ENCODE results near the gene CD101.

CD101 gene, protein sequence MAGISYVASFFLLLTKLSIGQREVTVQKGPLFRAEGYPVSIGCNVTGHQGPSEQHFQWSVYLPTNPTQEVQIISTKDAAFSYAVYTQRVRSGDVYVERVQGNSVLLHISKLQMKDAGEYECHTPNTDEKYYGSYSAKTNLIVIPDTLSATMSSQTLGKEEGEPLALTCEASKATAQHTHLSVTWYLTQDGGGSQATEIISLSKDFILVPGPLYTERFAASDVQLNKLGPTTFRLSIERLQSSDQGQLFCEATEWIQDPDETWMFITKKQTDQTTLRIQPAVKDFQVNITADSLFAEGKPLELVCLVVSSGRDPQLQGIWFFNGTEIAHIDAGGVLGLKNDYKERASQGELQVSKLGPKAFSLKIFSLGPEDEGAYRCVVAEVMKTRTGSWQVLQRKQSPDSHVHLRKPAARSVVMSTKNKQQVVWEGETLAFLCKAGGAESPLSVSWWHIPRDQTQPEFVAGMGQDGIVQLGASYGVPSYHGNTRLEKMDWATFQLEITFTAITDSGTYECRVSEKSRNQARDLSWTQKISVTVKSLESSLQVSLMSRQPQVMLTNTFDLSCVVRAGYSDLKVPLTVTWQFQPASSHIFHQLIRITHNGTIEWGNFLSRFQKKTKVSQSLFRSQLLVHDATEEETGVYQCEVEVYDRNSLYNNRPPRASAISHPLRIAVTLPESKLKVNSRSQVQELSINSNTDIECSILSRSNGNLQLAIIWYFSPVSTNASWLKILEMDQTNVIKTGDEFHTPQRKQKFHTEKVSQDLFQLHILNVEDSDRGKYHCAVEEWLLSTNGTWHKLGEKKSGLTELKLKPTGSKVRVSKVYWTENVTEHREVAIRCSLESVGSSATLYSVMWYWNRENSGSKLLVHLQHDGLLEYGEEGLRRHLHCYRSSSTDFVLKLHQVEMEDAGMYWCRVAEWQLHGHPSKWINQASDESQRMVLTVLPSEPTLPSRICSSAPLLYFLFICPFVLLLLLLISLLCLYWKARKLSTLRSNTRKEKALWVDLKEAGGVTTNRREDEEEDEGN

DNA sequence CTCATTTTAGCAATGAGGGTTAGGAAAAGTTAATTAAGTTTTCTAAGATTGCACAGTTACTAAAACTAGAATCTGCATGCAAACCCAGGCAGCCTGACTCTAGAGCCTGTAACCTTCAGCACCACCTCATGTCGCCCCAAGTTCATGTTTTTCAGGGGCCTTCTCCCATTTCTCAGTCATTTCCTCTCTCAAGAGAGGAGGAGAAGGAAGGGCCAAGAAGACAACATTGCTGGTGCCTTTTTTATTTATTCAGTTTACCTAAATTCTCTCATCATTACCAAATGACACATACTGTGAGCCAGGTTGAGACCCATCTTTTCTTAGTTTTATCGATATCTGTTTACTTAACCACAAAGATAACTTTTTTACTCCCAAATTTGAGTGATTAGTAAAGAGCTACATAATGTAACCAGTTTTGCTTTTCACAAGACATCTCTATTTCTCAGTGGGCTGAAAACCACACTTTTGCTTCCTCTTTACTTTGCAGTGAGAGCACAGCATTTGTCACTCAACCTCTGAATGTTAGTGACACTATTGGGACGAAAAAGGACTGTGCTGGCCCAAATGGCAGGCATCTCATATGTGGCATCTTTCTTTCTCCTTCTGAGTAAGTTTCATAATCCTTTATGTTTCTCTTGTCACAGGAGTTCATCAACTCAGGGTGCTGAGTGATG is at the start of gene CD101:
CD101 (plus strand) TSS at position 507 of the 674 bp plus-strand sequence; CDS start at position 565, 58 bp downstream.
- Mint-ChIP-seq H3K9me3 (no peaks in the 10 kb centered on the region), H3K4me1 (ENCODE audit: low read depth) (peaks cover 66% of the 10 kb centered on the region), H3K36me3 (ENCODE audit: low read depth) (no peaks in the 10 kb centered on the region), H3K27ac (peak within 1 kb of the TSS; percentile 87), H3K4me3 (peak within 1 kb of the TSS; percentile 35), H3K27me3 (no peaks in the 10 kb centered on the region)

DNA sequence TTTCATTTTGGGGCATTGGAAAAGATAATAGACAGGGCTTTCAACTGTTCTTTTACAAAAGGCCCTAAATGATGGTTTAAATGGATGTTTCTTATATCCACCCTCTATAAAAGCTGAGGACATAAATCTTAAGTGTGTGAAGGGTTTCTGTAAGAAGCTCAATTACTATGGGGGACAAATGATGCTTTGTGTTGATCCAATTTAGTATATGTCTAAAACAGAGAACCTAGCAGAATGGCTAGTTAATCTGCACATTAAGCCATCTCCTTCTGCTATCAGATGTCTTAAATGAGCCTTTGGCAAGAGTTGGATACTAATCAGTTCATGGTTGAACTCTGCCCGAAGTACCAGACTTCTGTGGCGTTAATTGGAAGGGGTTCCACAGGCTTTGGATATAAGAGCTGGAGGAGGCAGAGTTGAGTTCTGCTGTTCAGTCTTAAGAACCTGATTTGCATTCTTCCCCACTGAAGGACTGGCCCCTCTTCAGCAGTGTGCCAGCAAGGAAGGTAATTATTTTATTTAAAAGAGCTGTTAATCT is 48.8 kb upstream of the CD101 start:
- no peak overlapping the region for H3K4me3 Mint-ChIP-seq
- H3K9me3 Mint-ChIP-seq, result no peaks in the 10 kb centered on the region
- peaks cover 4% of the 10 kb centered on the region for H3K36me3 Mint-ChIP-seq (ENCODE audit: low read depth)
- H3K27ac Mint-ChIP-seq, result no peak overlapping the region
- H3K4me1 Mint-ChIP-seq (ENCODE audit: low read depth), result no peaks in the 10 kb centered on the region
- H3K27me3 Mint-ChIP-seq, result no peaks in the 10 kb centered on the region

DNA sequence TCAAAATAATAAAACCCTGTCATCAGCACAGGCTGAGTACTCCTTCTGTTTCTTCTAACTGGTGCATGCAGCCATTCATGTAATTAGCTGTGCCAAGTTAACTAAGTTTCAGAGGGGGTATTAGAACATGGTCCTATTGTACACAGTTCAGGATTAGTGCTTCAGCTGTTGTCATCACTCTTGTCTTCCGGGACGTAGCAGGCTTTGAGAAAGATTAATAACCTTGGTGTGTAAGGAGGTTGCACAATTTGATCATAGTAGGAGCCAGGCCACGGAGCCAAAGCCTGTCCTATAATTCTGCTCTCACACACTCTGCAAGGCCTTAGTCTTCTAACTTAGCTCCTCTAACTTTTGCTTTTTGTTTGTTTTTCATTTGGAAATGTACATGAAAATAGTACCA is 47.1 kb upstream of the CD101 start:
- H3K27ac Mint-ChIP-seq, result no peak overlapping the region

DNA sequence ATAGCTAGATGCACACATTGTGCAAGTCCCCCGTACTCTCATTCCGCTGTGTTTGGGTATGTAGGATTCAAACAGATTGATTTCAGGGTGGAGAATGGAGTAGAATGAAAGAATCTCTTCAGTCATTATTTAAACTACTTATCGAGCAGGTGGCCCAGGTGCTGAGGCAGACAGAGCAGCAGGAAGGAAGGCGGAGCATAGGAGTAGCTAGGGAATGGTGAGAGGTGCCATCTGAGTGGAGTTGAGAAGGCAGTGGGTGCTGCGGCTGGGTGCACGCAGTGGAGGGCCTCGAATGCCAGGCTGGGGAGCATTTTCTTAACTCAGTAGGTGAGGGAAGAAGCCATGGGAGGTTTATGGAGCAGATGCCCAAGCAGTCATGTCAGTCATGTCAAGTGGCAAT is 45.2 kb upstream of the CD101 start:
- Mint-ChIP-seq H3K36me3 (ENCODE audit: low read depth) (peaks cover 4% of the 10 kb centered on the region), H3K4me3 (no peak overlapping the region), H3K4me1 (ENCODE audit: low read depth) (no peaks in the 10 kb centered on the region), H3K9me3 (no peaks in the 10 kb centered on the region), H3K27me3 (no peaks in the 10 kb centered on the region), H3K27ac (no peak overlapping the region)

More for the DNA sequence above, 47.1 kb upstream of the CD101 start:
- no peaks in the 10 kb centered on the region for H3K9me3 Mint-ChIP-seq
- H3K4me3 Mint-ChIP-seq, result no peak overlapping the region
- no peaks in the 10 kb centered on the region for H3K27me3 Mint-ChIP-seq
- H3K4me1 Mint-ChIP-seq (ENCODE audit: low read depth), result no peaks in the 10 kb centered on the region
- H3K36me3 Mint-ChIP-seq (ENCODE audit: low read depth), result peaks cover 4% of the 10 kb centered on the region

DNA sequence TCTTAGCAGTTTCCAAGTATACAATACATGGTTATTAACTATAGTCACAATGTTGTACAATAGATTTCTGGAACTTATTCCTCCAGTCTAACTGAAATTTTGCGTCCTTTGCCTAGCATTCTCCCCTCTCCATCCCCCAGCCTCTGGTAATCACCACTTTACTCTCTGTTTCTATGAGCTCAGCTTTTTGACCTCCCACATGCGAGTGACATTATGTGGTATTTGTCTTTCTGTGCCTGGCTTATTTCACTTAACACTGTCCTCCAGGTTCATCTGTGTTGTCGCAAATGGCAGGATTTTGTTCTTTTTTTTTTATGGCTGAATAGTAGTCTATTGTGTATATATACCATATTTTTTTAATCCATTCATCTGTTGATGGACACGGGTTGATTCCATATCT is 43.9 kb upstream of the CD101 start:
- H3K27me3 Mint-ChIP-seq, result no peaks in the 10 kb centered on the region

DNA sequence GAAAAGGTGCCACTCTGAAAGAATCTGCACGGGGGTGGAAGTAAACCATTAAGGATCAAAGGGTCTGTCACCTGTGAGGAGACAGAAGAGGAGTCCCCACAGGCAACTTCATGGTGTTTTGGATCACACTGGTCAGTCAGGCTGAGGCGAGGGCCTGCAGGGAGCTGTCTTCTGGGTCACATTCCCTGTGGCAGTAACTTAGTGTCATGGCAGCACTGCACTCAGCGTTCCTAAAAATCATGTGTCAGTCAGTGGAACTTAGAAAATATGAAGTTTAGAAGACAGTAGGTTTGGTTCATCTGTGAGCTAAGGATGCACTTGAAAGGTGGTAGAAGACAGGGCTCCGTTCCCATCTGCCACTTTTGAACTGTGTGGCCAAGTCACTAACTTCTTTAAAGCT is 43.5 kb upstream of the CD101 start:
- Mint-ChIP-seq H3K4me1 (ENCODE audit: low read depth) (no peaks in the 10 kb centered on the region), H3K27me3 (no peaks in the 10 kb centered on the region), H3K4me3 (no peak overlapping the region), H3K9me3 (no peaks in the 10 kb centered on the region), H3K36me3 (ENCODE audit: low read depth) (peaks cover 4% of the 10 kb centered on the region), H3K27ac (no peak overlapping the region)

More for the DNA sequence above, 43.9 kb upstream of the CD101 start:
- no peak overlapping the region for H3K4me3 Mint-ChIP-seq
- H3K9me3 Mint-ChIP-seq, result no peaks in the 10 kb centered on the region
- H3K27ac Mint-ChIP-seq, result no peak overlapping the region
- peaks cover 4% of the 10 kb centered on the region for H3K36me3 Mint-ChIP-seq (ENCODE audit: low read depth)
- no peaks in the 10 kb centered on the region for H3K4me1 Mint-ChIP-seq (ENCODE audit: low read depth)

DNA sequence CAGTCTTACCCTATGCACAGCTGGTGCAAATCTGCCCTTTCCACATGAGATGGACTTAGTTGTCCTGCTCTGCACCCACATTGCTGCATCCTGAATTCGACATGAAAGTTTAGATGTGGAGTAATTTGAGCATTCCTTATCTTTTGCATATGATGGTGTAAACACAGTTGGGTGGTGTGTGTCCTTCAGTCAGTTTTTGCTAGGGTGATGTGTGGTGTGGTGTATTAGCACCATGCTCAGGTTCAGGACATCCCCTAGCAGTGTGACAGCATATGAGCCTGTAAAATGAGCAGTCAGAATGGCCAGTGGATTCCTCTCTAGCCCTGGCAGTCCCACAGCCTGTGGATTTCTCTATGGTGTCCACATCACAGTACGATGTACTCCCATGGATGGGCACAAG is 42.6 kb upstream of the CD101 start:
- Mint-ChIP-seq H3K4me1 (ENCODE audit: low read depth) (no peaks in the 10 kb centered on the region), H3K27me3 (no peaks in the 10 kb centered on the region), H3K27ac (no peak overlapping the region)

DNA sequence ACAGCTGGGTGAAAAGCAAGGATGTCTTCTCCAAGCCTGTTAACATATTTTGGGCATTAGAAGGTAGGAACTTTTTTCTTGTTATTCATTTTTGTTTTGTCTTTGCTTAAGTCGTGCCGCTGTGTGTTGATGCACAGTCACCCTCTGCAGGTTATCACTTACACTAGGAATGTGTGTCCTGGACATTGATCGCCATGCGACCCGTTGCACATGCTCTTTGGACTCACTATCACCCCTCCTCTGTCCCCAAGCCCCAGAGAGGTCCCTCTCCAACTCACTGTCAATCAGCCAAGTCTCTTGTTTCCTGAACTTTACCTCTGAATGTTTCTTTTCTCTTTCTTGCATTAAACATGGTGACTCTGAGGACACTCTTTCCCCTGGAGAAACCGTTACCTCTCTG is 40.0 kb upstream of the CD101 start:
- H3K4me1 Mint-ChIP-seq (ENCODE audit: low read depth), result no peaks in the 10 kb centered on the region
- peaks cover 4% of the 10 kb centered on the region for H3K36me3 Mint-ChIP-seq (ENCODE audit: low read depth)
- H3K27me3 Mint-ChIP-seq, result no peaks in the 10 kb centered on the region
- no peaks in the 10 kb centered on the region for H3K9me3 Mint-ChIP-seq
- H3K27ac Mint-ChIP-seq, result no peak overlapping the region
- no peak overlapping the region for H3K4me3 Mint-ChIP-seq

More for the DNA sequence above, 42.6 kb upstream of the CD101 start:
- Mint-ChIP-seq H3K36me3 (ENCODE audit: low read depth) (peaks cover 4% of the 10 kb centered on the region), H3K4me3 (no peak overlapping the region), H3K9me3 (no peaks in the 10 kb centered on the region)

DNA sequence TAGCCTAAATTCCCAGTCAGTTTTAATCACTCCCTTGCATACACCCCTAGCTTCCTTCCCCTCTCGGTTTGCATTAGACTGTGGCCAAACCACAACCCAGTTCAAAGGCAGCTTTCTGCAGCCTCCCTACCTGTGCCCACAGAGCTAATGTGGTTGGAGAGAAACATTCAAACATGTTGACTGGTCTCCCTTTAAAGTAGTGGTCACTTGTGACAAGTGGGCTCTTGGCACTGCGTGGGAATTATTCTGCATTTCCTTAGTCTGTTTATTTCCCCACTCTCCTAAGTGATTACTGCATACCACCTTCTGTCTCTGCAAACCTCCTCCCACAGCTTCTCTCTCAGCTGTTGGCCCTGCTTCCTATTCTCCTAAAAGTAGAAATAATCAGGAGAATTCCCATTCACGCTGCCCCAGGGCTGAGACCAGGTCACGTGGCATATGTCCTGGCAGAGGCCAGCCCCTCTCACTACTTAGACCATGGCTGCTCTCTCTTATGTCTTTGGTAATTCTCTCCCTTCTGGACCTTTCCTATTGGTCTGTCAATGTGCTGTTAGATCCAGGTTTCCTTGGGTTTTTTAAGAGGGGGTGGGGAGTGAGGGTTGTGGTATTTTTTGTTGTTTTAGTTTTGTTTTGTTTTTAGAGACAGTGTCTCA is 38.4 kb upstream of the CD101 start:
- Mint-ChIP-seq H3K27me3 (no peaks in the 10 kb centered on the region), H3K27ac (no peak overlapping the region), H3K4me3 (no peak overlapping the region), H3K4me1 (ENCODE audit: low read depth) (no peaks in the 10 kb centered on the region), H3K9me3 (no peaks in the 10 kb centered on the region), H3K36me3 (ENCODE audit: low read depth) (peaks cover 9% of the 10 kb centered on the region)

DNA sequence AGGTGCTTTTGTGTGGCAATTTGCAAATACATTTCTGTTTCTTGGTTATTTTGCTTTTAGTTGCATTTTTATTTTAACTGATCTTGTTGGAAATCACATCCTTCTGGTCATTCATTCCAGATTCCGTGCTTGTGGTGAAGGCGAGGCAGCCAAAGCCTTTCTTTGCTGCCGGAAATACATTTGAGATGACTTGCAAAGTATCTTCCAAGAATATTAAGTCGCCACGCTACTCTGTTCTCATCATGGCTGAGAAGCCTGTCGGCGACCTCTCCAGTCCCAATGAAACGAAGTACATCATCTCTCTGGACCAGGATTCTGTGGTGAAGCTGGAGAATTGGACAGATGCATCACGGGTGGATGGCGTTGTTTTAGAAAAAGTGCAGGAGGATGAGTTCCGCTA is 34.8 kb upstream of the CD101 start:
- Mint-ChIP-seq H3K9me3 (no peaks in the 10 kb centered on the region), H3K36me3 (ENCODE audit: low read depth) (peaks cover 6% of the 10 kb centered on the region), H3K4me3 (no peak overlapping the region), H3K4me1 (ENCODE audit: low read depth) (no peaks in the 10 kb centered on the region), H3K27me3 (no peaks in the 10 kb centered on the region), H3K27ac (no peak overlapping the region)

DNA sequence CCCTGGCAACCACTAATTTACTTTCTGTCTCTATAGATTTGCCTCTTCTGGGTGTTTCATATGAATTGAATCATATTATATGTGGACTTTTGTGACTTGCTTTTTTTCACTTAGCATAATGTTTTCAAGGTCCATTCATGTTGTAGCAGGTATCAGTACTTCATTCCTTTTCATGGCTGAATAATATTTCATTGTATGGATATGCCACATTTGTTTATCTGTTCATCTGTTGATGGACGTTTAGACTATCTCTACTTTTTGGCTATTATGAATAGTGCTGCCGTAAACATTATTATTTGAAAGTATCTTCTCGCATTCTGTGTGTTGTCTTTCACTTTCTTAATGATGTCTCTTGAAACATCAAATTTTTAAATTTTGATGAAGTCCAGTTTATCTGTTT is 32.8 kb upstream of the CD101 start:
- Mint-ChIP-seq H3K27me3 (no peaks in the 10 kb centered on the region), H3K36me3 (ENCODE audit: low read depth) (peaks cover 6% of the 10 kb centered on the region), H3K9me3 (no peaks in the 10 kb centered on the region), H3K4me3 (no peak overlapping the region), H3K4me1 (ENCODE audit: low read depth) (no peaks in the 10 kb centered on the region), H3K27ac (no peak overlapping the region)

DNA sequence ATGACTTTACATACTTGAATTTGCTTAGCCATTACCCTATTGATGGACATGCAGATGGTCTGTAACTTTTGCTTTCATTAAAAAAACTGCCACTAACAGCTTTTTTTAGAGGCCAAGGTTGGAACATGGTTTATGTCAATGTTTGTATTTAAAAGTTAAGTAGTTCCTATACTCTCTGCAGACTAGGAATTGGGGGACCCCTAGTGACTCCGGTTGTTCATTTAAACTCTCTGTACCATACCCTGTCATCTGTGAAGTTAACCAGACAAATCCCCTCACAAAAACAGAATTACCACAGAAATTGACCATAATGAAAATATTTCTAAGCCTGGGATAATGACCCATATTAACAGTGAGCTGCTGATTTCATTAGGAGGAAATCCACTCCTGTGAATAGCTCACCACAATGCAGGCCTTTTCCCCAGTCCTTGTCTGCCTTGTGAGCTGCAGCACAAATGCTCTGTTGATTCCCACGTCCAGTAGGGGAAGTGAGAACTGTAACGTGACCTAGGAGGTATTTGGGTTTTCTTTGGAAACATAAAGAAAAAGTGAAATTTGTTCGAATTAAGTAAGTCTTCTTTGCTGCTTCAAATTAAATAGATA is 30.2 kb upstream of the CD101 start:
- Mint-ChIP-seq H3K27me3 (no peaks in the 10 kb centered on the region), H3K36me3 (ENCODE audit: low read depth) (peaks cover 12% of the 10 kb centered on the region), H3K4me1 (ENCODE audit: low read depth) (no peaks in the 10 kb centered on the region), H3K4me3 (no peak overlapping the region), H3K27ac (no peak overlapping the region), H3K9me3 (peaks cover 6% of the 10 kb centered on the region)

DNA sequence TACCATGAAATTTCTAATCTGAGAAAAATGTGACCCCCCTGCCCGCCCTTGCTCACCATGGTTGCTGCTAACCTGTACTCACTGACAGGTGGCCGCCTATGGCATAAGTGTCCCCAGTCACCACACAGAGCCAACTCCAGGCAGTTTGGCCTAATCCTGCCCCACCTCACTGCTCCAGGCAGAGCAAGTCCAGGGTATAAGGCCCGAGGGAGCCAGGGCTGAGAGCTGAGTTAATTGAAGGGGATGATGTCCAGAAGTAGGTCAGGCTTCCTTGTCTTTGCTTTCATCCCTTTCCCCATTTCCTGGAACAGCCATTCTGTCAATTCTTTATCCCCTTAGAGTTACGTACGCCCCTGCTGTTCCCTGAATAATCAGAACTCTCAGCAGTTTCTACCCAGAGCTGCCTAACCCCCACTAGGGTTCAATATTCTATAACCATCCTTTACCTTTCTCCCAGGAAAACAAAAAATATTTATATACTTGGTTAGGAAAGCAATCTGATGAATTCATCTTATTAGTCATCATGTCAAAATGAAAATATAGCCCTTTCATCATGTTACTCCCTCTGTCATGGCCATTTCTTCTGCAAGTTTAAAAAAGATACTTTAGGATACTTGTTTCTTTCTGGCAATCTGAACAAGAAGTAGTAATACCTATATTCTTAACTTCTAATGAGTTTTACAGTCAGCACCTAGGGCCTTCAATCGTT is 29.4 kb upstream of the CD101 start:
- Mint-ChIP-seq H3K27me3 (no peaks in the 10 kb centered on the region), H3K4me1 (ENCODE audit: low read depth) (no peaks in the 10 kb centered on the region), H3K4me3 (no peak overlapping the region)

More for the DNA sequence above, 29.4 kb upstream of the CD101 start:
- H3K9me3 Mint-ChIP-seq, result peaks cover 6% of the 10 kb centered on the region
- peaks cover 12% of the 10 kb centered on the region for H3K36me3 Mint-ChIP-seq (ENCODE audit: low read depth)
- H3K27ac Mint-ChIP-seq, result no peak overlapping the region
